Measurements from ENCODE around the gene RASSF6.

DNA sequence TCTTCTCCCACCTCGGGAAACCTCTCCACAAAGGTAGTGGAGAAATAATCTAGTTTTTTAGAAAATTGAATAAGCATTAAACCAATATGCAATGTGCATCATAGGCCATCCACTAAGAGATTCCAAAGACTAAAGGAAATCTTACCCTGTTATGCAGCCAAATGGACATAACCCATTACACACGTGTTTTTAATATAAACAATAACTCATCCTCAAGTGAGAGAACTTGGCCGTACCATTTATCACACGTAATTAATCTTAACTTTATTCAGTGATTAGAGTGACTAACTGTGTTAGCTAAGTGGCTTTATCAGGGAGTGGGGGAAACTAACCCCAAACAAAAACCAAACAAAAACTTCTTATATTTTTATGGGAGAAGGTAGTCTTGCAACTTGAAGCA is 80.8 kb downstream of the RASSF6 start:
- no peak for TF ChIP-seq ZNF324 (tag by site-specific recombination; IDR thresholded peaks at IDR 0.05)
- TF ChIP-seq, protein P1, sequence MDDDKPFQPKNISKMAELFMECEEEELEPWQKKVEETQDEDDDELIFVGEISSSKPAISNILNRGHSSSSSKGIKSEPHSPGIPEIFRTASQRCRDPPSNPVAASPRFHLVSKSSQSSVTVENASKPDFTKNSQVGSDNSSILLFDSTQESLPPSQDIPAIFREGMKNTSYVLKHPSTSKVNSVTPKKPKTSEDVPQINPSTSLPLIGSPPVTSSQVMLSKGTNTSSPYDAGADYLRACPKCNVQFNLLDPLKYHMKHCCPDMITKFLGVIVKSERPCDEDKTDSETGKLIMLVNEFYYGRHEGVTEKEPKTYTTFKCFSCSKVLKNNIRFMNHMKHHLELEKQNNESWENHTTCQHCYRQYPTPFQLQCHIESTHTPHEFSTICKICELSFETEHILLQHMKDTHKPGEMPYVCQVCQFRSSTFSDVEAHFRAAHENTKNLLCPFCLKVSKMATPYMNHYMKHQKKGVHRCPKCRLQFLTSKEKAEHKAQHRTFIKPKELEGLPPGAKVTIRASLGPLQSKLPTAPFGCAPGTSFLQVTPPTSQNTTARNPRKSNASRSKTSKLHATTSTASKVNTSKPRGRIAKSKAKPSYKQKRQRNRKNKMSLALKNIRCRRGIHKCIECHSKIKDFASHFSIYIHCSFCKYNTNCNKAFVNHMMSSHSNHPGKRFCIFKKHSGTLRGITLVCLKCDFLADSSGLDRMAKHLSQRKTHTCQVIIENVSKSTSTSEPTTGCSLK (tag by site-specific recombination; IDR thresholded peaks at IDR 0.05): no peak
- TF ChIP-seq ZEB2 (tag by site-specific recombination; IDR thresholded peaks at IDR 0.05): no peak
- TF ChIP-seq, protein P2, sequence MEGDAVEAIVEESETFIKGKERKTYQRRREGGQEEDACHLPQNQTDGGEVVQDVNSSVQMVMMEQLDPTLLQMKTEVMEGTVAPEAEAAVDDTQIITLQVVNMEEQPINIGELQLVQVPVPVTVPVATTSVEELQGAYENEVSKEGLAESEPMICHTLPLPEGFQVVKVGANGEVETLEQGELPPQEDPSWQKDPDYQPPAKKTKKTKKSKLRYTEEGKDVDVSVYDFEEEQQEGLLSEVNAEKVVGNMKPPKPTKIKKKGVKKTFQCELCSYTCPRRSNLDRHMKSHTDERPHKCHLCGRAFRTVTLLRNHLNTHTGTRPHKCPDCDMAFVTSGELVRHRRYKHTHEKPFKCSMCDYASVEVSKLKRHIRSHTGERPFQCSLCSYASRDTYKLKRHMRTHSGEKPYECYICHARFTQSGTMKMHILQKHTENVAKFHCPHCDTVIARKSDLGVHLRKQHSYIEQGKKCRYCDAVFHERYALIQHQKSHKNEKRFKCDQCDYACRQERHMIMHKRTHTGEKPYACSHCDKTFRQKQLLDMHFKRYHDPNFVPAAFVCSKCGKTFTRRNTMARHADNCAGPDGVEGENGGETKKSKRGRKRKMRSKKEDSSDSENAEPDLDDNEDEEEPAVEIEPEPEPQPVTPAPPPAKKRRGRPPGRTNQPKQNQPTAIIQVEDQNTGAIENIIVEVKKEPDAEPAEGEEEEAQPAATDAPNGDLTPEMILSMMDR (tag by site-specific recombination; IDR thresholded peaks at IDR 0.05): no peak
- no peak for TF ChIP-seq ZSCAN30 (tag by site-specific recombination; IDR thresholded peaks at IDR 0.05)
